Renal cortical epithelial cell (primary cell): ENCODE results near the gene GULP1. TPM values are rescaled to one million over a fixed set of nuclear protein-coding genes. Genes with fewer than 3 reads are reported as not detected.
A peak's percentile ranks its signal among the peaks of the same experiment; 100 is the strongest.

Experiments used
- DNase-seq: peaks from one replicate; pipeline ENCODE4 v3.0.0-alpha.2; 2011; ENCODE audit warnings: low read depth
- total RNA-seq: library from RNA; depleted of rRNA; stranded (reverse); fragments of >200 nt; gene quantifications from 2 replicates; pipeline ENCODE4 v1.2.3, GENCODE V29; 2014

The GULP1 gene
- total RNA-seq, 1 donor from 2014 or later, result 130 TPM

GRCh38 chr2:188367164-188367563 is 75.5 kb downstream of the GULP1 start:
- no peak for DNase-seq

GRCh38 chr2:188369365-188369764 is 77.7 kb downstream of the GULP1 start:
- DNase-seq, result peak; percentile 58

GRCh38 chr2:188378371-188378950 is 86.8 kb downstream of the GULP1 start:
- peak; percentile 29 for DNase-seq

- DNase-seq, result no peak
These were observed 88.1 kb downstream of the GULP1 start for GRCh38 chr2:188379748-188380147.

- peak; percentile 77 for DNase-seq
These were observed 88.6 kb downstream of the GULP1 start for GRCh38 chr2:188380280-188380679.

GRCh38 chr2:188381614-188382013 is 89.9 kb downstream of the GULP1 start:
- DNase-seq, result peak; percentile 97

- peak; percentile 57 for DNase-seq
These were observed 90.4 kb downstream of the GULP1 start for GRCh38 chr2:188382107-188382506.

- DNase-seq, result no peak
These were observed 91.5 kb downstream of the GULP1 start for GRCh38 chr2:188383158-188383557.

GRCh38 chr2:188385857-188386256 is 94.2 kb downstream of the GULP1 start:
- no peak for DNase-seq

- DNase-seq, result no peak
These were observed 97.2 kb downstream of the GULP1 start for GRCh38 chr2:188388831-188389230.

GRCh38 chr2:188391354-188391753 is 99.7 kb downstream of the GULP1 start:
- no peak for DNase-seq

GRCh38 chr2:188394931-188395472 is 103.3 kb downstream of the GULP1 start:
- DNase-seq, result no peak

GRCh38 chr2:188395903-188396689 is 104.4 kb downstream of the GULP1 start:
- peak; percentile 53 for DNase-seq

- peak; percentile 92 for DNase-seq
These were observed 107.5 kb downstream of the GULP1 start for GRCh38 chr2:188399159-188399558.

- peak; percentile 48 for DNase-seq
These were observed 112.0 kb downstream of the GULP1 start for GRCh38 chr2:188403676-188404075.

GRCh38 chr2:188404341-188405004 is 112.8 kb downstream of the GULP1 start:
- DNase-seq, result peak; percentile 75

- DNase-seq, result no peak
These were observed 114.7 kb downstream of the GULP1 start for GRCh38 chr2:188406414-188406813.

GRCh38 chr2:188410504-188411235 is 119.0 kb downstream of the GULP1 start:
- peak; percentile 81 for DNase-seq

- DNase-seq, result peak; percentile 46
These were observed 120.5 kb downstream of the GULP1 start for GRCh38 chr2:188412190-188412589.

- peak; percentile 89 for DNase-seq
These were observed 122.7 kb downstream of the GULP1 start for GRCh38 chr2:188414411-188414810.

GRCh38 chr2:188414869-188415753 is 123.4 kb downstream of the GULP1 start:
- DNase-seq, result peak; percentile 47
